Activated CD4-positive, alpha-beta T cell treated with anti-CD3 and anti-CD28 coated beads for 1 hour (primary cell): ENCODE results near the gene TSR3.

Experiments
- DNase-seq: peaks from one replicate; pipeline ENCODE4 v3.0.0-alpha.2; 2020

TSR3 gene

DNA sequence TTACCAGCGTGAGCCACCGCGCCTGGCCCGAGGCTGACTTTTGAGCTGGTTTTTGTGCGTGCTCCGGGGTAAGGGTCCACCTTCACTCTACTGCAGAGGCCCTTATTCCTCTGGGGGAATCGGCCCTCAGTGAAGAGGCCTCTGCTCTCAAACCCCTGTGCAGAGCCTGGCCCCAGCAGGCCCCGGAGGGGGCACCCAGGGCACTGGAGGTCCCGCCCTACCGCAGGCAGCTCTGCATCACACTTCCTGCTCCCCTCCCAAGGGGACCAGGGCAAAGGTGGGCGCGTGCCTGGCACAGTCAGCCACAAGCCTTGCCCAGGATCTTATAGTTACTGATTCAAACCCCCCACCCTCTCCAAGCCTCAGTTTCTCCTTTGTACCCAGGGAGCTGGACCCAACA, 45.9 kb downstream of the TSR3 start:
- no peak for DNase-seq

GRCh38 chr16:1301562-1301961, 50.1 kb downstream of the TSR3 start:
- DNase-seq, result no peak

DNA sequence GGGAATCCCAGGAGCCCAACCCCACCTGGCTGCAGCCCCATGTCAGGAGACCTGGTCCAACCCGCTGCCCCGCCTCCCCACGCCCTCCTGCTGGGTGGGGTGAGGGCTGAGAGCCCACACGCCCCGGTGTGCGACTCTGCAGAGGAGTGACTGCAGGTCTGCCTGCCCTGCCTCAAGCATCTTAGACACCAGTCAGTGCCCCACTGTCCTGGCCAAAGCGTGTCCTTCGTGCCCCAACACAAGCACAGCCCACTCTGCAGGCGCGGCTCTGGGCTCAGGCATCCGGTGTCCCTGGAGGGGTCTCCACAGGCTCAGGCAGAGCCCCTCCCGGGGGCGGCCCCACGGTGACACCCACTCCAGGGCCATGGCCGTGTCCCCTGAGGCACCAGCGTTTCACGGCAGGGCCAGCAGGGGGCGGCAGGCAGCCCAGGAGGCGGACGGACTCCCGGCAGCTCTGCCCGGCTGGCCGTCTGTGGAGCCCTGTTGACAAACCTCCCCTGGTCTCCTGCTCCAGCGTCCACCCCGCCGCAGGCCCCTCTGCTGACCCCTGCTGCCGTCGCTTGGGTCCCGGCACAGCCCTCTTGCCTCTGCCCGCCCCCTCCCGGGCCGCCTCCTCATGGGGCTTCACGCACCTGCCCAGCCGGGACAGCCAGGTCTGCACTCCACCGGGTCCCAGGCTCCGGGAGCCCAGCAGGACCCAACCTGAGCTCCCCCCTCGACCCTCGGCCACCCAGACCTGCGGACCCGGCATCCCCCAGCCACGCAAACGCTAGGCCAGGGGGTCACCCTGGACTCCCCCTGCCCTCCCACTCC, 50.8 kb downstream of the TSR3 start:
- peak; percentile 55 for DNase-seq

DNA sequence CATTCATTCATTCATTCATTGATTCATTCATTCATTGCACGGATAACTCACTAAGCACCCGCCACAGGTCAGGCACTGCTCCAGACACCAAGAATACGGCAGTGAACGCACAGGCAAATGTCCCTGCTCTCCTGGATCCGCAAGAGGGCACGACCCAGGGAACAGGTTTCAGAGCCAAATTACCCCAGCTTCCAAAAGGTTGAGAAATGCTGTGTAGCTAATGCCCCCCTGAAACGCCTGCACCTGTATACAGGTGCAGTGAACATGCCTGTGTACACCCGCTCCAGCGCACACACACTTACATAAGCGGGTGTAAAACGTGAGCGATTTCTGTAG, 51.8 kb downstream of the TSR3 start:
- no peak for DNase-seq
